ENCODE data around the gene CDADC1.

DNA sequence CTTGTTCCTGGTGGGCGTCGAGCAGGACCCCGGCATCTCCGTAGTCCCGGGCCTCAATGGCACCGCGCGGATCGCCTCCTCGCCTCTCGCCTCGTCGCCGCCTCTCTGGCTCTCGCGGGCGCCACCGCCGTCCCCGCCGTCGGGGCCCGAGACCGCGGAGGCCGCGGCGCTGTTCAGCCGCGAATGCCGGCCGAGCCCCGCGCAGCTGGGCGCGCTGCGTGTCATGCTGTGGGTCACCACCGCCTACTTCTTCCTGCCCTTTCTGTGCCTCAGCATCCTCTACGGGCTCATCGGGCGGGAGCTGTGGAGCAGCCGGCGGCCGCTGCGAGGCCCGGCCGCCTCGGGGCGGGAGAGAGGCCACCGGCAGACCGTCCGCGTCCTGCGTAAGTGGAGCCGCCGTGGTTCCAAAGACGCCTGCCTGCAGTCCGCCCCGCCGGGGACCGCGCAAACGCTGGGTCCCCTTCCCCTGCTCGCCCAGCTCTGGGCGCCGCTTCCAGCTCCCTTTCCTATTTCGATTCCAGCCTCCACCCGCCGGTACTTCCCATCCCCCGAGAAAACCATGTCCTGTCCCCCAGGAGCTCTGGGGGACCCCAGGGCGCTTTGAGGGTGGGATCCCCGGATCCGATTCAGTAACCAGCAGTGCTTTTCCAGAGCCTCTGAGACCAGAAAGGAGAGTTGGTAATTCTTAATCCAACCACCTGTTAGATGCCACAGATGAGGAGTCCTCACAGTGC, 26.7 kb upstream of the CDADC1 start:
- TF ChIP-seq, protein P1, sequence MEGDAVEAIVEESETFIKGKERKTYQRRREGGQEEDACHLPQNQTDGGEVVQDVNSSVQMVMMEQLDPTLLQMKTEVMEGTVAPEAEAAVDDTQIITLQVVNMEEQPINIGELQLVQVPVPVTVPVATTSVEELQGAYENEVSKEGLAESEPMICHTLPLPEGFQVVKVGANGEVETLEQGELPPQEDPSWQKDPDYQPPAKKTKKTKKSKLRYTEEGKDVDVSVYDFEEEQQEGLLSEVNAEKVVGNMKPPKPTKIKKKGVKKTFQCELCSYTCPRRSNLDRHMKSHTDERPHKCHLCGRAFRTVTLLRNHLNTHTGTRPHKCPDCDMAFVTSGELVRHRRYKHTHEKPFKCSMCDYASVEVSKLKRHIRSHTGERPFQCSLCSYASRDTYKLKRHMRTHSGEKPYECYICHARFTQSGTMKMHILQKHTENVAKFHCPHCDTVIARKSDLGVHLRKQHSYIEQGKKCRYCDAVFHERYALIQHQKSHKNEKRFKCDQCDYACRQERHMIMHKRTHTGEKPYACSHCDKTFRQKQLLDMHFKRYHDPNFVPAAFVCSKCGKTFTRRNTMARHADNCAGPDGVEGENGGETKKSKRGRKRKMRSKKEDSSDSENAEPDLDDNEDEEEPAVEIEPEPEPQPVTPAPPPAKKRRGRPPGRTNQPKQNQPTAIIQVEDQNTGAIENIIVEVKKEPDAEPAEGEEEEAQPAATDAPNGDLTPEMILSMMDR (IDR thresholded peaks at IDR 0.05; ENCODE audit: poor library complexity, severe bottlenecking) = no peak
- TF ChIP-seq RAD21 (conservative IDR thresholded peaks at IDR 0.05) (no peak), EZH2 (IDR thresholded peaks at IDR 0.05; ENCODE audit: borderline replicate concordance, insufficient read depth, low read length, poor library complexity, severe bottlenecking) (no peak), POLR2AphosphoS5 (IDR thresholded peaks at IDR 0.05) (no peak)

Measured in neural cell (in vitro differentiated cells).